M059J (cell line): ENCODE measurements around the gene CRLF1. TPM values are rescaled to one million over a fixed set of nuclear protein-coding genes. Genes with fewer than 3 reads are reported as not detected.
A peak's percentile ranks its signal among the peaks of the same experiment; 100 is the strongest.

ENCODE experiments used
- DNase-seq: peaks from one replicate; pipeline ENCODE4 v3.0.0-alpha.2; 2012; ENCODE audit warnings: low read depth
- total RNA-seq: library from RNA; depleted of rRNA; stranded (reverse); fragments of >200 nt; shearing (Covaris generic); gene quantifications from 2 replicates; pipeline ENCODE4 v1.2.3, GENCODE V29; 2014; rRNA removed

Gene CRLF1
- total RNA-seq, 1 experiment from 2014 or later, result 0.49 TPM

GRCh38 chr19:18557411-18558201, 49.0 kb downstream of the CRLF1 start, which contains the start of gene KXD1:
TSS of gene KXD1 (plus strand) at chr19:18557870. CDS start at chr19:18562057, 4,187 bp downstream.
- peak; percentile 99 for DNase-seq

- DNase-seq, result no peak
Measured at GRCh38 chr19:18551631-18552030, 55.0 kb downstream of the CRLF1 start.

GRCh38 chr19:18543814-18544475, 62.7 kb downstream of the CRLF1 start:
- peak; percentile 73 for DNase-seq

Other genes starting within 250 kb of the CRLF1 start
- gene GDF15, start 220.6 kb downstream of the CRLF1 start, total RNA-seq, result 3.3 and 5.4 TPM in 2 replicates
- not detected in 2 replicates for gene LRRC25, start 209.2 kb downstream of the CRLF1 start, total RNA-seq
- gene SSBP4, start 187.4 kb downstream of the CRLF1 start, total RNA-seq, result 55.3 and 61.9 TPM in 2 replicates
- 6.2 and 8.9 TPM in 2 replicates for gene ISYNA1, start 168.7 kb downstream of the CRLF1 start, total RNA-seq
- 7.5 and 15.4 TPM in 2 replicates for gene ELL, start 84.7 kb downstream of the CRLF1 start, total RNA-seq
- 209 and 297 TPM in 2 replicates for gene FKBP8, start 63.2 kb downstream of the CRLF1 start, total RNA-seq
- 114 and 124 TPM in 2 replicates for gene KXD1, start 48.9 kb downstream of the CRLF1 start, total RNA-seq
- 910 and 1,251 TPM in 2 replicates for gene UBA52, start 34.9 kb downstream of the CRLF1 start, total RNA-seq
- 62.5 and 89.3 TPM in 2 replicates for gene REX1BD, start 18.0 kb downstream of the CRLF1 start, total RNA-seq
- 0.05 TPM in 1 of 2 replicates, not detected in the other for gene TMEM59L, start 6.1 kb upstream of the CRLF1 start, total RNA-seq
- gene KLHL26, start 30.2 kb upstream of the CRLF1 start, total RNA-seq, result 2.2 and 3.6 TPM in 2 replicates
- gene CRTC1, start 76.9 kb upstream of the CRLF1 start, total RNA-seq, result 0.64 and 2.8 TPM in 2 replicates
- gene COMP, start 184.5 kb upstream of the CRLF1 start, total RNA-seq, result not detected in 2 replicates
- 85.4 and 131 TPM in 2 replicates for gene UPF1, start 225.2 kb upstream of the CRLF1 start, total RNA-seq